Epithelial cell of esophagus (primary cell): Measurements from ENCODE around the gene SPAAR.
"Not testable (repeated sequence)": the region's sequence is repeated elsewhere in the genome, so short reads cannot be mapped to it uniquely, and the experiment has no call there.

ENCODE experiments used
- DNase-seq: peaks from one replicate; pipeline ENCODE4 v3.0.0; 2010; ENCODE audit warnings: low read depth
- H3K4me3 ChIP-seq: 2 replicates; pipeline ENCODE4 v1.5.1; 2011; ENCODE audit warnings: mild to moderate bottlenecking, low read length, control low read depth
- TF ChIP-seq, protein P1 (sequence below): IDR thresholded peaks from 2 replicates; pipeline ENCODE4 v1.5.1; 2011; ENCODE audit warnings: low read depth, mild to moderate bottlenecking, low read length, control low read depth, inconsistent platforms; ENCODE audit not compliant: insufficient read depth; ENCODE audit errors: missing control alignments

SPAAR gene

DNA sequence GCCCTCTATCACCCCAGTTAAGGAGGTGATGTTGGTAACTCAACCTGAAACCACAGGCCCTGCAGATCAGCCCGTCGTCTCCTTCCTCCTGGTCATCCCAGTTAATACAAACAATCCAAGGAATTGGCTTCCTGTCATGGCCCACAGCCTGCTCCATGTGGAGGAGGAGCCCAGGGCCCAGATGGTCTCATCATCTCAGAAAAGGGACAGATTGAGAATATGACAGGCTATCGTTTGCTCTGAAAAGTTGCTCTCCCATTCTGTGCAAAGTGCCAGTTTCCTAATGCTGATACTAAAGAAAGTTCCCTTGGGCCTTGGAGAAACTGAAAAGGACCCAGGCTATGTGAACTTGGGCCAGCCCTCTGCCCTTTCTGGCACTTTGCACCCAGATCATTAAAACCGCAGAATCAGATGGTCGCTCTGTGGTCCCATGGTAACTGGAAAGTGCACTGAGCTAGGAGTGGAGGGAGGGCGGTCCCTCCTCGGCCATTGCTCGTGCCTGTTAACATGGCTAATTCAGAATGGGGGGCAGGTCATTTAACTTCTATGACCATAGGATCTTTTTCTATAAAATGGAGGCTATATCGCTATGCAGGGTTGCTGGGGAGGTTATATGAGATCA lies 675 bp upstream of the SPAAR start:
- TF ChIP-seq, protein P1, sequence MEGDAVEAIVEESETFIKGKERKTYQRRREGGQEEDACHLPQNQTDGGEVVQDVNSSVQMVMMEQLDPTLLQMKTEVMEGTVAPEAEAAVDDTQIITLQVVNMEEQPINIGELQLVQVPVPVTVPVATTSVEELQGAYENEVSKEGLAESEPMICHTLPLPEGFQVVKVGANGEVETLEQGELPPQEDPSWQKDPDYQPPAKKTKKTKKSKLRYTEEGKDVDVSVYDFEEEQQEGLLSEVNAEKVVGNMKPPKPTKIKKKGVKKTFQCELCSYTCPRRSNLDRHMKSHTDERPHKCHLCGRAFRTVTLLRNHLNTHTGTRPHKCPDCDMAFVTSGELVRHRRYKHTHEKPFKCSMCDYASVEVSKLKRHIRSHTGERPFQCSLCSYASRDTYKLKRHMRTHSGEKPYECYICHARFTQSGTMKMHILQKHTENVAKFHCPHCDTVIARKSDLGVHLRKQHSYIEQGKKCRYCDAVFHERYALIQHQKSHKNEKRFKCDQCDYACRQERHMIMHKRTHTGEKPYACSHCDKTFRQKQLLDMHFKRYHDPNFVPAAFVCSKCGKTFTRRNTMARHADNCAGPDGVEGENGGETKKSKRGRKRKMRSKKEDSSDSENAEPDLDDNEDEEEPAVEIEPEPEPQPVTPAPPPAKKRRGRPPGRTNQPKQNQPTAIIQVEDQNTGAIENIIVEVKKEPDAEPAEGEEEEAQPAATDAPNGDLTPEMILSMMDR: no peak
- H3K4me3 ChIP-seq: no peak overlapping the region
- DNase-seq: no peak

DNA sequence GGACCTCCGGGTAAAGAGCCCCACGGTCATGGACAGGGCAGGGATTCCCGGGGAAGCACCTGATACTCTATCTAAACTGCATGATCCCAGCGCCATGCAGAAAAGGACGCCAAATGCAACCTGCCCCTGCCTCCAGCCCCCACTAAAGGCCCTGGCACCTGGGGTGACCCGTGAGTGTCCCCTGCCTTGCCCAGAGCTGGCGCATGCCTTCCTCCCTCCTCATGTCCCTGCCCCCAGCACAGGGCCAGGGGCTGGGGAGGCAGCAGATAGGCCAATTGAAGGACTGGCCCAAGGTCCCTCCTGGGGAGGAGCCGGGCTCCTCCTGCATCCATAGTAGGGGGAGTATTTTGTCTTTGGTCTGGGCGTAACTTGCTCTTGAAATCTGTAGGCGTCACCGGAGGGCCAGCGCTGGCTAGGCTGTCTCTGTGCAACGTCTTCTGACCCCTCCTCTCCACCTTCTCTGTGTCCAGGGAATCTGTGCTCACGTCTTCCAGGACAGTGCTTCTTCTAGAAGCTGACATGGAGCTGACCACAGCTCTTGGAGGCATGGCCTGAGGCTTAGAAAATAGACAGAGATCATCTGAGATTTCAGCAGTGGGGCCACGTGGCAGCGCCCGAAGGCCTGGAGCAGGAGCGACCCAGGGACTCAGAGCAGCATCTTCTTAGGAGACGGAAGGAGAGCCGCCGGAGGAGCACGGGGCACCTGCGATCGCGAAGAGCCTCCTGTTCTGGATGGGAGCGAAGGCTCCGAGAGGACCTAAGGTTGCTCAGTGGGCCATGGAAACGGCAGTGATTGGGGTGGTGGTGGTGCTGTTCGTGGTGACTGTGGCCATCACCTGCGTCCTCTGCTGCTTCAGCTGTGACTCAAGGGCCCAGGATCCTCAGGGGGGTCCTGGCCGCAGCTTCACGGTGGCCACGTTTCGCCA lies 660 bp downstream of the SPAAR start:
- TF ChIP-seq, protein P1: no peak
- no peak for DNase-seq
- H3K4me3 ChIP-seq: no peak overlapping the region

DNA sequence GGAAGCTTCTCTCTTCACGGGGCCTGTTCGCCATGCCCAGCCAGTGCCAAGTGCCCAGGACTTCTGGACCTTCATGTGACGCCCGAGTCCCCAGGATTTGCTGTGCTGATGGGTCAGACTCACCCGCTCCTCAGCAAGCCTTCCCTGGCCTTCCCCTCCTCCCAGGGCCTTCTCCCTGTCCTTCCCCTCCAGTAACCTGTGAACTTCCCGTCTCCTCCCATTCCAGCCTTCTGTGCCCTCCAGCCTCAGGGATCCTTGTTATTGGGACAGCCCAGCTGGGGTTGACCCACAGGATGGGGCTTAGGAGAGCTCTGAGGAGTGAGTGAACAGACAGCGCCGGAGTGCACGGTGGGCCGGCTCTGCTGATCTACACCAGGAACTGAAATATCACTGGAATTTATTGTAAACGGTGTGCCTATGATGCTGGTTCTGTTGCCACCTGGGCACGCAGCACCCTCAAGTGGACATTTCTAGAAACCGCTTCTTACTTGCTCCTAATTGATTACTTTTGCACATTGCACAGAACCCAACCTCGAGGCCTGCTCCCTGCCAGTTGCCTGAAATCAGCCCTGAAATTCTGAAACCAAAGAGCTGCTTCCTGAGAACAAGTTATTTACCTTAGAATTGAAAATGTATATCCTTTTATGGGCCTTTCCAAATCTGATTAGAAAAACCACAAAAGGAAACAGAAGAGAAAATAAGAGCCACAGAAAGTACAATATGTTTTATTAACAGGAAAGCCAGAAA lies 1.5 kb downstream of the SPAAR start:
- TF ChIP-seq, protein P1: peak; percentile 77
- DNase-seq: peak; percentile 78
- H3K4me3 ChIP-seq: no peak overlapping the region

DNA sequence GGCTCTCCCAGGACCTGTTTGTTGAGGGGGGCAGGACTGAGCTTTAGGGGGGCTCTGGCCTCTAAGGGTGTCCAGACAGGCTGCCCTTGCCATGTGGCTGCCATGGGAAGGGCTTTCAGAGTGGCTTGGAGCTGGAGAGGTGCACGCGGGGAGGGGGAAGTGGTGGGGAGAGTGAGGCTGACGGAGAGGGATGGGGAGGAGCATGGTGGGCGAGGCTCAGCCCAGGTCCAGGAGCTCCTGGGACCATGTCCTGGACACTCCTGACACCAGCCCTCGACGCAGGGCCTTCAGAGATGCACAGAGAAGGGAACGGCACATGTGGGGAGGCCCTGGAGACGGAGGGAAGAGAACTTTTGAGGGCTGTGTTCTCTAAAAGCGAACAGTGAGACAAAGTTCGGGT lies 2.4 kb downstream of the SPAAR start:
- DNase-seq: no peak
- no peak overlapping the region for H3K4me3 ChIP-seq
- TF ChIP-seq, protein P1: no peak

DNA sequence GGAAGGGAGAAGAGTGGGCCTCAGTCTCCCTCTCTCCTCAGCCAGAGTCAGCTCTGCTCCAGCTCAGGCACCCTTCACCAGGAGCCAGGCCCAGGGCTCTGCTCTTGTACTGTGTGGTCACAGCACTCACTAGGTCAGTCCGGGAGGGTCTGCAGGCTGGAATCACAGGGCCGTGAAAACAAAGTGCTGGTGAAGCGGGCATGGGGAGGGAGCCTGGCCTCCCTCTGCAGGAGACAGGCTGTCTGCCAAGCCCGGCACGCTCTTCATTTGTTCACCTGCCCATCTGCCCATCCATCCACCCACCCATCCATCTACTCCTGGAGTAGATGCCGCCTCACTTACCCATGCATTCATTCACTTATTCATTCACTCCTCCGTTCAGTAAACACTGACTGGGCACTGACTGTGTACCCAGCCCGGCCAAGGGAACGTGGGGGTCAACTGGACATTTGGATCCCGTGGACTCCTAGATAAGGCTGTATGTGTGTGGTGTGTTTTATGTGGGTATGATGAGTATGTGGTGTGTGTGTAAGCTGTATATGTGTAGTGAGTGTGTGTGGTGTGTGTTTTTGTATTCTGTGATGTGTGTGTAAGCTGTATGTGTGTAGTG lies 3.6 kb downstream of the SPAAR start:
- H3K4me3 ChIP-seq: no peak overlapping the region
- TF ChIP-seq, protein P1: no peak
- DNase-seq: no peak

DNA sequence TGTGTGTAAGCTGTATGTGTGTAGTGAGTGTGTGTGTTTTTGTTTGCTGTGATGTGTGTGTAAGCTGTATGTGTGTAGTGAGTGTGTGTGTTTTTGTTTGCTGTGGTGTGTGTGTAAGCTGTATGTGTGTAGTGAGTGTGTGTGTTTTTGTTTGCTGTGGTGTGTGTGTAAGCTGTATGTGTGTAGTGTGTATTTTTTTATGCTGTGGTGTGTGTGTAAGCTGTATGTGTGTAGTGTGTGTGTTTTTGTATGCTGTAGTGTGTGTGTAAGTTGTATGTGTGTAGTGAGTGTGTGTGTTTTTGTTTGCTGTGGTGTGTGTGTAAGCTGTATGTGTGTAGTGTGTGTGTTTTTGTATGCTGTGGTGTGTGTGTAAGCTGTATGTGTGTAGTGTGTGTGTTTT lies 4.1 kb downstream of the SPAAR start:
- H3K4me3 ChIP-seq, DNase-seq: not testable (repeated sequence)
